ENCODE measurements around the gene PRTFDC1.

The PRTFDC1 gene

GRCh38 chr10:24825551-24825950, 126.9 kb downstream of the PRTFDC1 start:
- DNase-seq: no peak
- intact Hi-C loops (cut with DNase I): no loop called here

- intact Hi-C loops (cut with DNase I): no loop called here
- no peak for DNase-seq
Measured at GRCh38 chr10:24824536-24824935, 127.9 kb downstream of the PRTFDC1 start.

- no peak for DNase-seq
- intact Hi-C loops (cut with DNase I): no loop called here
Measured at GRCh38 chr10:24824124-24824523, 128.3 kb downstream of the PRTFDC1 start.

- DNase-seq: peak in 25 of 42 donors; percentile 9 to 85 (median 57)
- intact Hi-C loops (cut with DNase I): no loop called here
Measured at GRCh38 chr10:24822590-24822989, 129.8 kb downstream of the PRTFDC1 start.

- peak in 3 of 42 donors; percentile 17 to 57 (median 25) for DNase-seq
- intact Hi-C loops (cut with DNase I): no loop called here
Measured at GRCh38 chr10:24821986-24822385, 130.4 kb downstream of the PRTFDC1 start.

- DNase-seq: no peak
- intact Hi-C loops (cut with DNase I): loop anchor here (10.0 kb wide), 1 partner anchor 138 kb away; the partner anchor contains the start of gene PRTFDC1
Measured at GRCh38 chr10:24816868-24817396, 135.5 kb downstream of the PRTFDC1 start.

GRCh38 chr10:24814568-24815313, 137.7 kb downstream of the PRTFDC1 start:
- DNase-seq: peak in 1 of 42 donors; percentile 38
- intact Hi-C loops (cut with DNase I): loop anchor here (10.0 kb wide), 1 partner anchor 140 kb away; the partner anchor contains the start of gene PRTFDC1

GRCh38 chr10:24813856-24814255, 138.6 kb downstream of the PRTFDC1 start:
- DNase-seq: peak in 1 of 42 donors; percentile 33

GRCh38 chr10:24806262-24806661, 146.1 kb downstream of the PRTFDC1 start:
- intact Hi-C loops (cut with DNase I): loop anchor here (10.0 kb wide), 1 partner anchor 81 kb away; the partner anchor contains the start of gene ARHGAP21
- DNase-seq: peak in 41 of 42 donors; percentile 12 to 89 (median 66)

More at GRCh38 chr10:24813856-24814255, 138.6 kb downstream of the PRTFDC1 start:
- intact Hi-C loops (cut with DNase I): loop anchor here (10.0 kb wide), 1 partner anchor 141 kb away; the partner anchor contains the start of gene PRTFDC1

GRCh38 chr10:24804956-24805355, 147.4 kb downstream of the PRTFDC1 start:
- no peak for DNase-seq

GRCh38 chr10:24804392-24804791, 148.0 kb downstream of the PRTFDC1 start:
- intact Hi-C loops (cut with DNase I): loop anchor here (10.0 kb wide), 1 partner anchor 80 kb away; the partner anchor contains the start of gene ARHGAP21
- DNase-seq: no peak

More at GRCh38 chr10:24804956-24805355, 147.4 kb downstream of the PRTFDC1 start:
- intact Hi-C loops (cut with DNase I): loop anchor here (10.0 kb wide), 1 partner anchor 80 kb away; the partner anchor contains the start of gene ARHGAP21

- no peak for DNase-seq
- intact Hi-C loops (cut with DNase I): loop anchor here (10.0 kb wide), 1 partner anchor 78 kb away; the partner anchor contains the start of gene ARHGAP21
Measured at GRCh38 chr10:24802378-24802777, 150.0 kb downstream of the PRTFDC1 start.

GRCh38 chr10:24800861-24801260, 151.5 kb downstream of the PRTFDC1 start:
- no peak for DNase-seq
- intact Hi-C loops (cut with DNase I): loop anchor here (10.0 kb wide), 1 partner anchor 76 kb away; the partner anchor contains the start of gene ARHGAP21

All from head of caudate nucleus (tissue), 42 donors.